HepG2 (cell line): ENCODE results near the gene TK2. TPM values are rescaled to one million over a fixed set of nuclear protein-coding genes. Genes with fewer than 3 reads are reported as not detected.

Experiments used
- EP300 ChIP-seq, 3 experiments: sonication (generic) in 1 of 3; formaldehyde crosslinking in 1 of 3; IDR thresholded peaks; 2 replicates each; pipeline versions ENCODE4 v1.5.1 to v1.6.1; 2011 to 2020; ENCODE audit warnings: low read depth in 2 of 3, low read length in 2 of 3, borderline replicate concordance in 1 of 3, improper control_type of control experiment in 1 of 3, mild to moderate bottlenecking in 1 of 3, missing genetic modification reagents in 1 of 3, moderate library complexity in 1 of 3
- HNRNPK ChIP-seq: fragments of 200-400 bp; formaldehyde crosslinking; IDR thresholded peaks from 2 replicates; pipeline ENCODE4 v1.6.1; 2018; ENCODE audit warnings: low read length, low read depth, moderate library complexity, mild to moderate bottlenecking; ENCODE audit not compliant: poor library complexity, severe bottlenecking
- IKZF1 ChIP-seq: fragments of 450-650 bp; IDR thresholded peaks from 2 replicates; pipeline ENCODE4 v1.7.1; 2016
- NR2F6 ChIP-seq, 2 experiments: IDR thresholded peaks; 2 replicates each; pipeline ENCODE4 v1.6.1; 2016; ENCODE audit warnings: antibody characterized with exemption in 1 of 2, mild to moderate bottlenecking in 1 of 2
- PPARG ChIP-seq: conservative IDR thresholded peaks from 2 replicates; pipeline ENCODE4 v1.6.1; 2016; ENCODE audit warnings: missing biosample characterization, missing genetic modification reagents
- PRMT3 ChIP-seq: sonication (generic); formaldehyde crosslinking; IDR thresholded peaks from 2 replicates; pipeline ENCODE4 v1.8.1; 2022; ENCODE audit warnings: low read depth, mild to moderate bottlenecking, moderate library complexity, missing genetic modification reagents, borderline replicate concordance
- SMAD9 ChIP-seq: sonication (generic); formaldehyde crosslinking; IDR thresholded peaks from 2 replicates; pipeline ENCODE4 v1.5.1; 2020; ENCODE audit warnings: mild to moderate bottlenecking, missing genetic modification reagents
- SMC3 ChIP-seq: IDR thresholded peaks from 2 replicates; pipeline ENCODE4 v1.6.1; 2011; ENCODE audit warnings: low read length, improper control_type of control experiment
- SOX5 ChIP-seq: IDR thresholded peaks from 2 replicates; pipeline ENCODE4 v1.6.1; 2016; ENCODE audit warnings: borderline replicate concordance
- TBX3 ChIP-seq: fragments of 450-650 bp; IDR thresholded peaks from 2 replicates; pipeline ENCODE4 v1.6.1; 2017; ENCODE audit warnings: antibody characterized with exemption, mild to moderate bottlenecking, inconsistent platforms, borderline replicate concordance
- YEATS2 ChIP-seq: sonication (generic); formaldehyde crosslinking; IDR thresholded peaks from 2 replicates; pipeline ENCODE4 v1.4.0; 2020; ENCODE audit warnings: missing genetic modification reagents, borderline replicate concordance
- ZNF12 ChIP-seq: sonication (generic); formaldehyde crosslinking; IDR thresholded peaks from 2 replicates; pipeline ENCODE4 v1.5.0; 2020; ENCODE audit warnings: missing genetic modification reagents
- ZNF160 ChIP-seq: sonication (generic); formaldehyde crosslinking; IDR thresholded peaks from 2 replicates; pipeline ENCODE4 v1.8.0; 2022; ENCODE audit warnings: mild to moderate bottlenecking, inconsistent platforms, missing genetic modification reagents
- ZNF337 ChIP-seq: sonication (generic); formaldehyde crosslinking; IDR thresholded peaks from 2 replicates; pipeline ENCODE4 v1.5.1; 2020; ENCODE audit warnings: missing genetic modification reagents, low read depth, mild to moderate bottlenecking, borderline replicate concordance
- ZNF83 ChIP-seq: sonication (generic); formaldehyde crosslinking; IDR thresholded peaks from 2 replicates; pipeline ENCODE4 v1.4.0; 2020; ENCODE audit warnings: missing genetic modification reagents, mild to moderate bottlenecking, borderline replicate concordance
- ZSCAN29 ChIP-seq: sonication (generic); formaldehyde crosslinking; conservative IDR thresholded peaks from 2 replicates; pipeline ENCODE4 v1.4.0; 2020; ENCODE audit warnings: mild to moderate bottlenecking, missing genetic modification reagents
- polyA plus RNA-seq, 8 experiments: library from polyadenylated mRNA; depleted of rRNA in 3 of 8; stranded (reverse) in 7 of 8; unstranded in 1 of 8; fragments of >200 nt; fragmentation: Illumina TruSeq in 4 of 8; extraction: Trizol in 4 of 8; gene quantifications; 2 replicates each; pipeline versions ENCODE4 v1.2.1 to v1.2.3, GENCODE V29; 2011 to 2016; ENCODE audit warnings: low read depth in 4 of 8, missing spikeins in 1 of 8, mixed read lengths in 1 of 8; ENCODE audit not compliant: insufficient read depth in 1 of 8
- total RNA-seq, 5 experiments: library from RNA; depleted of rRNA; stranded (reverse); fragments of >200 nt; fragmentation: Illumina TruSeq; extraction: Trizol; gene quantifications; 2 replicates each; pipeline ENCODE4 v1.2.3, GENCODE V29; 2016; ENCODE audit warnings: low read depth in 1 of 5
- TF ChIP-seq, protein P1 (sequence below): sonication (generic); formaldehyde crosslinking; IDR thresholded peaks from 2 replicates; pipeline ENCODE4 v1.8.0; 2022; ENCODE audit warnings: mild to moderate bottlenecking, missing genetic modification reagents, moderate library complexity
- TF ChIP-seq, protein P2 (sequence below): sonication (generic); formaldehyde crosslinking; IDR thresholded peaks from 2 replicates; pipeline ENCODE4 v1.9.0; 2021; ENCODE audit warnings: missing genetic modification reagents, borderline replicate concordance
- TF ChIP-seq, protein P3 (sequence below): sonication (generic); formaldehyde crosslinking; IDR thresholded peaks from 2 replicates; pipeline ENCODE4 v1.4.0; 2020; ENCODE audit warnings: missing genetic modification reagents
- TF ChIP-seq, protein P4 (sequence below): sonication (generic); formaldehyde crosslinking; IDR thresholded peaks from 2 replicates; pipeline ENCODE4 v1.4.0; 2020; ENCODE audit warnings: missing genetic modification reagents

TK2 gene
- total and polyA plus RNA-seq, 2 of the 13 experiments (the other 11 are each of a cell fraction or from before 2014, with no cell fraction given) = 18.7 to 21.0 TPM

DNA sequence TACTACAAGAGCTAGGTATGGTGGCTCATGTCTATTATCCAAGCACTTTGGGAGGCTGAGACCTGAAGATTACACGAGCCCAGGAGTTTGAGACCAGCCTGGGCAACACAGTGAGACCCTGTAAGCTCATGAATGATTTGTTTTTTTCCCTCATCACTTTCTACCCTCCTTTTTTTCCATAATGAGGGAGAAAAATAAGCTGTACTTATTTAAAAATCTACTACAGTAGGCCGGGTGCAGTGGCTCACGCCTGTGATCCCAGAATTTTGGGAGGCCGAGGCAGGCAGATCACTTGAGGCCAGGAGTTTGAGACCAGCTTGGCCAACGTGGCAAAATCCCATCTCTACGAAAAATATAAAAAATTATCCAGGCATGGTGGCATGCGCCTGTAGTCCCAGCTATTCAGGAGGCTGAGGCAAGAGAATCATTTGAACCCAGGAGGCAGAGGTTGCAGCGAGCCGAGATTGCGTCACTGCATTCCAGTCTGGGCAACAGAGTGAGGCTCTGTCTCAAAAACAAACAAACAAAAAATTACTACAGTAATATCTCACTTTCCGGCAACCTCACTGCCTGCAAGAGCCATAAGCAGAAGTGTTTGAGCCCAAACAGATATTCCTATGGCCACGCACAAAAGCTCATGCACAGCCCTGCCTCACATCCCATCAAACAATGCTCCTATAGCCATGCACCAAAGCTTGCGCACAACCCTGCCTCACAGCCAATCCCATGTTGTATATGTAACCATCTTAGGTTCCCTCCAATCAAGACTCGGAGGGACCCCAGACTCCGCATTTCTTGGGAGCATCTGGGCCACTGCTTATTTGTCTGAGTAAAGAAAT is 37.4 kb downstream of the TK2 start (continued):
- 0 out of 4 replicates have a peak, but pooled peaks of 1 of the 2 experiments have one; percentile 15 for TF ChIP-seq EP300 (IDR thresholded peaks at IDR 0.05; ENCODE audit: low read depth in 2 of 2, low read length in 2 of 2)
- TF ChIP-seq EP300 (CRISPR knock-in tag; IDR thresholded peaks at IDR 0.05; ENCODE audit: borderline replicate concordance) = no peak; the same call in 1 of the 2 replicates
- no peak for TF ChIP-seq ZNF160 (CRISPR knock-in tag)
- TF ChIP-seq ZSCAN29 (CRISPR knock-in tag) = no peak
- TF ChIP-seq, protein P1, sequence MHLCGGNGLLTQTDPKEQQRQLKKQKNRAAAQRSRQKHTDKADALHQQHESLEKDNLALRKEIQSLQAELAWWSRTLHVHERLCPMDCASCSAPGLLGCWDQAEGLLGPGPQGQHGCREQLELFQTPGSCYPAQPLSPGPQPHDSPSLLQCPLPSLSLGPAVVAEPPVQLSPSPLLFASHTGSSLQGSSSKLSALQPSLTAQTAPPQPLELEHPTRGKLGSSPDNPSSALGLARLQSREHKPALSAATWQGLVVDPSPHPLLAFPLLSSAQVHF (CRISPR knock-in tag) = no peak
- TF ChIP-seq NR2F6 (IDR thresholded peaks at IDR 0.05) = 0 out of 2 replicates have a peak, but pooled peaks have one; percentile 7
- peak; percentile 60 for TF ChIP-seq NR2F6 (CRISPR knock-in tag; IDR thresholded peaks at IDR 0.05)
- TF ChIP-seq ZNF12 (CRISPR knock-in tag) = 0 out of 2 replicates have a peak, but pooled peaks have one; percentile 17
- TF ChIP-seq PPARG (CRISPR knock-in tag) = no peak
- TF ChIP-seq SMC3 = peak; percentile 34; the same call in 1 of the 2 replicates
- TF ChIP-seq HNRNPK = no peak
- TF ChIP-seq, protein P2, sequence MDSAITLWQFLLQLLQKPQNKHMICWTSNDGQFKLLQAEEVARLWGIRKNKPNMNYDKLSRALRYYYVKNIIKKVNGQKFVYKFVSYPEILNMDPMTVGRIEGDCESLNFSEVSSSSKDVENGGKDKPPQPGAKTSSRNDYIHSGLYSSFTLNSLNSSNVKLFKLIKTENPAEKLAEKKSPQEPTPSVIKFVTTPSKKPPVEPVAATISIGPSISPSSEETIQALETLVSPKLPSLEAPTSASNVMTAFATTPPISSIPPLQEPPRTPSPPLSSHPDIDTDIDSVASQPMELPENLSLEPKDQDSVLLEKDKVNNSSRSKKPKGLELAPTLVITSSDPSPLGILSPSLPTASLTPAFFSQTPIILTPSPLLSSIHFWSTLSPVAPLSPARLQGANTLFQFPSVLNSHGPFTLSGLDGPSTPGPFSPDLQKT (CRISPR knock-in tag) = no peak
- TF ChIP-seq IKZF1 = no peak
- TF ChIP-seq TBX3 = no peak
- no peak for TF ChIP-seq PRMT3 (CRISPR knock-in tag)
- TF ChIP-seq, protein P3, sequence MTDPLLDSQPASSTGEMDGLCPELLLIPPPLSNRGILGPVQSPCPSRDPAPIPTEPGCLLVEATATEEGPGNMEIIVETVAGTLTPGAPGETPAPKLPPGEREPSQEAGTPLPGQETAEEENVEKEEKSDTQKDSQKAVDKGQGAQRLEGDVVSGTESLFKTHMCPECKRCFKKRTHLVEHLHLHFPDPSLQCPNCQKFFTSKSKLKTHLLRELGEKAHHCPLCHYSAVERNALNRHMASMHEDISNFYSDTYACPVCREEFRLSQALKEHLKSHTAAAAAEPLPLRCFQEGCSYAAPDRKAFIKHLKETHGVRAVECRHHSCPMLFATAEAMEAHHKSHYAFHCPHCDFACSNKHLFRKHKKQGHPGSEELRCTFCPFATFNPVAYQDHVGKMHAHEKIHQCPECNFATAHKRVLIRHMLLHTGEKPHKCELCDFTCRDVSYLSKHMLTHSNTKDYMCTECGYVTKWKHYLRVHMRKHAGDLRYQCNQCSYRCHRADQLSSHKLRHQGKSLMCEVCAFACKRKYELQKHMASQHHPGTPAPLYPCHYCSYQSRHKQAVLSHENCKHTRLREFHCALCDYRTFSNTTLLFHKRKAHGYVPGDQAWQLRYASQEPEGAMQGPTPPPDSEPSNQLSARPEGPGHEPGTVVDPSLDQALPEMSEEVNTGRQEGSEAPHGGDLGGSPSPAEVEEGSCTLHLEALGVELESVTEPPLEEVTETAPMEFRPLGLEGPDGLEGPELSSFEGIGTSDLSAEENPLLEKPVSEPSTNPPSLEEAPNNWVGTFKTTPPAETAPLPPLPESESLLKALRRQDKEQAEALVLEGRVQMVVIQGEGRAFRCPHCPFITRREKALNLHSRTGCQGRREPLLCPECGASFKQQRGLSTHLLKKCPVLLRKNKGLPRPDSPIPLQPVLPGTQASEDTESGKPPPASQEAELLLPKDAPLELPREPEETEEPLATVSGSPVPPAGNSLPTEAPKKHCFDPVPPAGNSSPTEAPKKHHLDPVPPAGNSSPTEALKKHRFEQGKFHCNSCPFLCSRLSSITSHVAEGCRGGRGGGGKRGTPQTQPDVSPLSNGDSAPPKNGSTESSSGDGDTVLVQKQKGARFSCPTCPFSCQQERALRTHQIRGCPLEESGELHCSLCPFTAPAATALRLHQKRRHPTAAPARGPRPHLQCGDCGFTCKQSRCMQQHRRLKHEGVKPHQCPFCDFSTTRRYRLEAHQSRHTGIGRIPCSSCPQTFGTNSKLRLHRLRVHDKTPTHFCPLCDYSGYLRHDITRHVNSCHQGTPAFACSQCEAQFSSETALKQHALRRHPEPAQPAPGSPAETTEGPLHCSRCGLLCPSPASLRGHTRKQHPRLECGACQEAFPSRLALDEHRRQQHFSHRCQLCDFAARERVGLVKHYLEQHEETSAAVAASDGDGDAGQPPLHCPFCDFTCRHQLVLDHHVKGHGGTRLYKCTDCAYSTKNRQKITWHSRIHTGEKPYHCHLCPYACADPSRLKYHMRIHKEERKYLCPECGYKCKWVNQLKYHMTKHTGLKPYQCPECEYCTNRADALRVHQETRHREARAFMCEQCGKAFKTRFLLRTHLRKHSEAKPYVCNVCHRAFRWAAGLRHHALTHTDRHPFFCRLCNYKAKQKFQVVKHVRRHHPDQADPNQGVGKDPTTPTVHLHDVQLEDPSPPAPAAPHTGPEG (CRISPR knock-in tag) = no peak
- TF ChIP-seq, protein P4, sequence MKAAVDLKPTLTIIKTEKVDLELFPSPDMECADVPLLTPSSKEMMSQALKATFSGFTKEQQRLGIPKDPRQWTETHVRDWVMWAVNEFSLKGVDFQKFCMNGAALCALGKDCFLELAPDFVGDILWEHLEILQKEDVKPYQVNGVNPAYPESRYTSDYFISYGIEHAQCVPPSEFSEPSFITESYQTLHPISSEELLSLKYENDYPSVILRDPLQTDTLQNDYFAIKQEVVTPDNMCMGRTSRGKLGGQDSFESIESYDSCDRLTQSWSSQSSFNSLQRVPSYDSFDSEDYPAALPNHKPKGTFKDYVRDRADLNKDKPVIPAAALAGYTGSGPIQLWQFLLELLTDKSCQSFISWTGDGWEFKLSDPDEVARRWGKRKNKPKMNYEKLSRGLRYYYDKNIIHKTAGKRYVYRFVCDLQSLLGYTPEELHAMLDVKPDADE (CRISPR knock-in tag) = no peak
- no peak for TF ChIP-seq SMAD9 (CRISPR knock-in tag)
- TF ChIP-seq YEATS2 (CRISPR knock-in tag) = no peak
- peak; percentile 53; the same call in 1 of the 2 replicates for TF ChIP-seq SOX5 (CRISPR knock-in tag)
- TF ChIP-seq ZNF83 (CRISPR knock-in tag) = no peak
- TF ChIP-seq ZNF337 = no peak
